Testis (tissue), 2 donors: ENCODE data around the gene ASMTL.

ENCODE experiments used
- CTCF ChIP-seq, 3 experiments: fragments of 450-650 bp in 2 of 3; fragments of 200-600 bp in 1 of 3; sonication (generic) in 1 of 3; IDR thresholded peaks; one replicate each; pipeline ENCODE4 v1.5.1; 2016 to 2019; ENCODE audit warnings: antibody characterized with exemption in 3 of 3, mild to moderate bottlenecking in 2 of 3, moderate library complexity in 1 of 3
- POLR2A ChIP-seq: fragments of 450-650 bp; IDR thresholded peaks from one replicate; pipeline ENCODE4 v1.6.1; 2017; ENCODE audit warnings: antibody characterized with exemption, mild to moderate bottlenecking, moderate library complexity

- TF ChIP-seq CTCF (IDR thresholded peaks at IDR 0.05) (no peak), POLR2A (no peak)
Observed at GRCh38 chrX:1475881-1476280, 23.2 kb upstream of the ASMTL start.
